ENCODE measurements around the gene RPS27A. TPM values are rescaled to one million over a fixed set of nuclear protein-coding genes. Genes with fewer than 3 reads are reported as not detected.

The RPS27A gene
- total and polyA plus RNA-seq, 10 of the 15 experiments (the other 5 are each of a cell fraction or from before 2014, with no cell fraction given): 1,460 to 4,705 (median 1,996) TPM

- Histone ChIP-seq H3K9me3 (replicated peaks; ENCODE audit: control insufficient read depth, insufficient read depth, low read length) (no peaks in the 10 kb centered on the region), H2AFZ (ENCODE audit: control insufficient read depth, low read depth, low read length) (no peak overlapping the region), H3K9ac (ENCODE audit: control insufficient read depth, insufficient read depth, low read length) (no peak overlapping the region), H4K20me1 (ENCODE audit: control insufficient read depth, insufficient read depth) (no peaks in the 10 kb centered on the region), H3K4me3 (no peak overlapping the region), H3K4me1 (ENCODE audit: control insufficient read depth, insufficient read depth, low read length) (peaks cover under 1% of the 10 kb centered on the region; the same call in 1 of the 2 replicates), H3K79me2 (ENCODE audit: control insufficient read depth, insufficient read depth, low read length) (peaks cover 37% of the 10 kb centered on the region), H3K27me3 (replicated peaks in 1 of 2; ENCODE audit: control insufficient read depth in 2 of 2, insufficient read depth in 2 of 2, low read length in 1 of 2) (no peaks in the 10 kb centered on the region), H3K27ac (ENCODE audit: control insufficient read depth, insufficient read depth) (no peak overlapping the region), H3K4me2 (ENCODE audit: control insufficient read depth, insufficient read depth) (no peak overlapping the region), H3K36me3 (ENCODE audit: control insufficient read depth in 2 of 2, insufficient read depth in 2 of 2, low read length in 1 of 2) (peaks cover 0 to 4% of the 10 kb centered on the region in 2 experiments; a peak in 1 of 4 replicates)
- in situ Hi-C loops (cut with MboI) (no loop called here), intact Hi-C loops (cut with micrococcal nuclease; ENCODE audit: unreplicated experiment) (no loop called here)
- WGBS (ENCODE audit: insufficient coverage, insufficient replicate concordance, low lambda C conversion rate, missing lambda C conversion rate): 43% methylated on average over 2 of the region's 2 CpGs
- POLR2A ChIA-PET: interaction anchor here (0.7 kb wide), 1 partner anchor 409 kb away, joined by 4 read pairs; no protein-coding TSS in a partner anchor
- CTCF ChIA-PET: no interaction called here
- RAD21 ChIA-PET (ENCODE audit: unreplicated experiment): no interaction called here
- SMC1A ChIA-PET (ENCODE audit: uncharacterized antibody, unreplicated experiment): interaction anchor here (0.6 kb wide), 1 partner anchor 689 kb away, joined by 3 read pairs; no protein-coding TSS in a partner anchor
- no TSS peak for BruUV-seq (replicated peaks)
- FAIRE-seq (no peak), DNase-seq (ENCODE audit: low read depth, low spot score) (no peak), ATAC-seq (no peak)
- no peak for TF ChIP-seq CBX3 (IDR thresholded peaks at IDR 0.05; ENCODE audit: borderline replicate concordance, low read depth)
- no peak for TF ChIP-seq NFYA (IDR thresholded peaks at IDR 0.05; ENCODE audit: borderline replicate concordance, low read depth, low read length)
- TF ChIP-seq MEF2A (IDR thresholded peaks at IDR 0.05; ENCODE audit: insufficient read depth, low read depth, low read length): no peak
- TF ChIP-seq SMAD1 (IDR thresholded peaks at IDR 0.05; ENCODE audit: low read depth, partially characterized antibody): no peak
- no peak for TF ChIP-seq ZBTB33 (IDR thresholded peaks at IDR 0.05)
- no peak for TF ChIP-seq SRF (IDR thresholded peaks at IDR 0.05; ENCODE audit: low read depth in 2 of 2, low read length in 2 of 2)
- TF ChIP-seq TCF7 (IDR thresholded peaks at IDR 0.05; ENCODE audit: borderline replicate concordance): no peak
- TF ChIP-seq PBX3 (IDR thresholded peaks at IDR 0.05; ENCODE audit: insufficient replicate concordance, low read depth, low read length): no peak
- TF ChIP-seq TARDBP (IDR thresholded peaks at IDR 0.05; ENCODE audit: borderline replicate concordance): no peak
- no peak for TF ChIP-seq ZBTB4 (CRISPR knock-in tag; IDR thresholded peaks at IDR 0.05)
- TF ChIP-seq IRF3 (IDR thresholded peaks at IDR 0.05): no peak
- no peak for TF ChIP-seq SIN3A (IDR thresholded peaks at IDR 0.05; ENCODE audit: low read depth, low read length)
- no peak for TF ChIP-seq IRF4 (IDR thresholded peaks at IDR 0.05; ENCODE audit: low read depth, low read length)
- TF ChIP-seq BCL11A (IDR thresholded peaks at IDR 0.05; ENCODE audit: low read depth, low read length): no peak
- no peak for TF ChIP-seq FOS (IDR thresholded peaks at IDR 0.05; ENCODE audit: borderline replicate concordance, extremely low read depth, insufficient read length)
- no peak for TF ChIP-seq BACH1 (IDR thresholded peaks at IDR 0.05; ENCODE audit: borderline replicate concordance)
- no peak for TF ChIP-seq ETV6 (conservative IDR thresholded peaks at IDR 0.05 in 1 of 2, IDR thresholded peaks at IDR 0.05 in 1 of 2; ENCODE audit: borderline replicate concordance in 1 of 2, low read depth in 1 of 2)
- no peak for TF ChIP-seq HDAC2 (IDR thresholded peaks at IDR 0.05)
- TF ChIP-seq SUZ12 (IDR thresholded peaks at IDR 0.05; ENCODE audit: unreplicated experiment): no peak
Measured at GRCh38 chr2:55229221-55229620, 3.3 kb upstream of the RPS27A start.

All from GM12878 (cell line).